Measurements from ENCODE around the gene HOXC10.

Gene HOXC10

GRCh38 chr12:53984901-53985691 is at the start of gene HOXC10:
Gene HOXC10 (plus strand): TSS chr12:53985146. CDS start chr12:53985260, 114 bp downstream.
- DNase-seq (ENCODE audit: low read depth) = no peak

- no peak for DNase-seq (ENCODE audit: low read depth)
Measured at GRCh38 chr12:53935383-53936341, 49.3 kb upstream of the HOXC10 start.

GRCh38 chr12:53937099-53937498 is 47.8 kb upstream of the HOXC10 start:
- DNase-seq (ENCODE audit: low read depth) = no peak

- DNase-seq (ENCODE audit: low read depth) = no peak
Measured at GRCh38 chr12:53937596-53938325, 47.2 kb upstream of the HOXC10 start.

- no peak for DNase-seq (ENCODE audit: low read depth)
Measured at GRCh38 chr12:53938326-53939140, 46.4 kb upstream of the HOXC10 start, which contains the start of gene HOXC13. Gene HOXC13 (plus strand): TSS chr12:53938831. CDS start chr12:53938907, 76 bp downstream.

- DNase-seq (ENCODE audit: low read depth) = no peak
Measured at GRCh38 chr12:53939141-53940108, 45.5 kb upstream of the HOXC10 start.

- DNase-seq (ENCODE audit: low read depth) = no peak
Measured at GRCh38 chr12:53940443-53941014, 44.4 kb upstream of the HOXC10 start.

- no peak for DNase-seq (ENCODE audit: low read depth)
Measured at GRCh38 chr12:53941187-53941586, 43.8 kb upstream of the HOXC10 start.

- no peak for DNase-seq (ENCODE audit: low read depth)
Measured at GRCh38 chr12:53941750-53942149, 43.2 kb upstream of the HOXC10 start.

GRCh38 chr12:53942467-53942997 is 42.4 kb upstream of the HOXC10 start:
- no peak for DNase-seq (ENCODE audit: low read depth)

GRCh38 chr12:53944209-53944608 is 40.7 kb upstream of the HOXC10 start:
- no peak for DNase-seq (ENCODE audit: low read depth)

- DNase-seq (ENCODE audit: low read depth) = no peak
Measured at GRCh38 chr12:53944907-53945847, 39.8 kb upstream of the HOXC10 start.

GRCh38 chr12:53947743-53948142 is 37.2 kb upstream of the HOXC10 start:
- DNase-seq (ENCODE audit: low read depth) = no peak

GRCh38 chr12:53948650-53949593 is 36.0 kb upstream of the HOXC10 start:
- DNase-seq (ENCODE audit: low read depth) = no peak

GRCh38 chr12:53949631-53950436 is 35.1 kb upstream of the HOXC10 start:
- DNase-seq (ENCODE audit: low read depth) = no peak

- no peak for DNase-seq (ENCODE audit: low read depth)
Measured at GRCh38 chr12:53950437-53950773, 34.5 kb upstream of the HOXC10 start.
